Activated CD4-positive, alpha-beta T cell treated with anti-CD3 and anti-CD28 coated beads, Interleukin-2, amount 50 U/mL, for 4 hours (primary cell): ENCODE results near the gene TRPV2.

ENCODE experiments used
- DNase-seq, 2 experiments: peaks; one replicate each; pipeline ENCODE4 v3.0.0-alpha.2; 2020

TRPV2 gene

GRCh38 chr17:16477666-16478065, 62.3 kb downstream of the TRPV2 start:
- DNase-seq, result no peak

- no peak for DNase-seq
These were observed 63.3 kb downstream of the TRPV2 start for GRCh38 chr17:16478649-16479048.

- DNase-seq, result no peak
These were observed 63.9 kb downstream of the TRPV2 start for GRCh38 chr17:16479264-16479663.

- DNase-seq, result no peak
These were observed 65.6 kb downstream of the TRPV2 start for GRCh38 chr17:16480995-16481394.

GRCh38 chr17:16482253-16482652, 66.9 kb downstream of the TRPV2 start:
- DNase-seq, result no peak

GRCh38 chr17:16483021-16483645, 67.8 kb downstream of the TRPV2 start:
- DNase-seq, result no peak

GRCh38 chr17:16484445-16485175, 69.2 kb downstream of the TRPV2 start:
- no peak for DNase-seq
